Loucy (cell line): ENCODE measurements around the gene SHISA6.

Source experiments
- EZH2phosphoT487 ChIP-seq: fragments of 200-600 bp; IDR thresholded peaks from 2 replicates; pipeline ENCODE4 v1.6.1; 2018; ENCODE audit warnings: antibody characterized with exemption, mild to moderate bottlenecking, moderate library complexity, borderline replicate concordance
- TF ChIP-seq, protein P1 (sequence below): fragments of 200-600 bp; sonication (generic); conservative IDR thresholded peaks from 2 replicates; pipeline ENCODE4 v1.5.1; 2014; ENCODE audit warnings: mild to moderate bottlenecking, antibody characterized with exemption, low read length

DNA sequence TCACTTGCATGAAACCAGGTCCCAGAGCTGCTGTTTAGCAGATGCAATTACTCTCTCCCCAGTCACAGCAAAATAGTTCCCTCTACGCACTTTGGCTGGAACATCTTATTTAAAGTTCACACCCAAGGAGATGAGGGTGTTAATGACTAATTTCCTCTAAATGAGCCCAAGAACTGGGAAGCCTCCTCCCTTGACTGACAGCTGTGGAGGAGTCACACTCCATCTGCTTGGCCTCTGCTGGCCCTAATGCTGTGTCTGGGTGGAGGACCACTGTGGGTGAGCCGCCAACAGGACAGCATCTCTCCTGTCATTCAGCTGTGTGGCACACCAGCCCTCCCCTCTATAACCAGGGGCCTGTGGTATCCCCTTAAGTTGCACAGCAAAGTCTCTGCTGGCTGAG, 115.4 kb downstream of the SHISA6 start:
- TF ChIP-seq, protein P1, sequence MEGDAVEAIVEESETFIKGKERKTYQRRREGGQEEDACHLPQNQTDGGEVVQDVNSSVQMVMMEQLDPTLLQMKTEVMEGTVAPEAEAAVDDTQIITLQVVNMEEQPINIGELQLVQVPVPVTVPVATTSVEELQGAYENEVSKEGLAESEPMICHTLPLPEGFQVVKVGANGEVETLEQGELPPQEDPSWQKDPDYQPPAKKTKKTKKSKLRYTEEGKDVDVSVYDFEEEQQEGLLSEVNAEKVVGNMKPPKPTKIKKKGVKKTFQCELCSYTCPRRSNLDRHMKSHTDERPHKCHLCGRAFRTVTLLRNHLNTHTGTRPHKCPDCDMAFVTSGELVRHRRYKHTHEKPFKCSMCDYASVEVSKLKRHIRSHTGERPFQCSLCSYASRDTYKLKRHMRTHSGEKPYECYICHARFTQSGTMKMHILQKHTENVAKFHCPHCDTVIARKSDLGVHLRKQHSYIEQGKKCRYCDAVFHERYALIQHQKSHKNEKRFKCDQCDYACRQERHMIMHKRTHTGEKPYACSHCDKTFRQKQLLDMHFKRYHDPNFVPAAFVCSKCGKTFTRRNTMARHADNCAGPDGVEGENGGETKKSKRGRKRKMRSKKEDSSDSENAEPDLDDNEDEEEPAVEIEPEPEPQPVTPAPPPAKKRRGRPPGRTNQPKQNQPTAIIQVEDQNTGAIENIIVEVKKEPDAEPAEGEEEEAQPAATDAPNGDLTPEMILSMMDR: no peak
- no peak for TF ChIP-seq EZH2phosphoT487
